Ovary (tissue), 9 donors: ENCODE data around the gene MYO1A. TPM values are rescaled to one million over a fixed set of nuclear protein-coding genes. Genes with fewer than 3 reads are reported as not detected.

Experiments
- DNase-seq, 5 donors: peaks; one replicate each; pipeline ENCODE4 v3.0.0-alpha.2; 2019 to 2020
- H3K27ac ChIP-seq, 2 donors: fragments of 200-600 bp; one replicate each; pipeline versions ENCODE4 v1.5.1 to v1.8.0; 2019 to 2022
- H3K27me3 ChIP-seq: fragments of 200-600 bp; one replicate; pipeline ENCODE4 v1.8.0; 2022
- H3K36me3 ChIP-seq: fragments of 200-600 bp; sonication (generic); one replicate; pipeline ENCODE4 v1.5.1; 2019
- H3K4me1 ChIP-seq: one replicate; pipeline ENCODE4 v1.8.1; 2013; ENCODE audit warnings: mild to moderate bottlenecking, moderate library complexity; ENCODE audit not compliant: insufficient read depth
- H3K4me3 ChIP-seq: fragments of 200-600 bp; sonication (generic); one replicate; pipeline ENCODE4 v1.5.1; 2017
- H3K9me3 ChIP-seq, 2 donors: fragments of 200-600 bp in 1 of 2; sonication (generic) in 1 of 2; one replicate each; pipeline versions ENCODE4 v1.5.1 to v1.8.1; 2013 to 2019; ENCODE audit warnings: mild to moderate bottlenecking in 1 of 2, moderate library complexity in 1 of 2
- EP300 ChIP-seq: sonication (generic); formaldehyde crosslinking; IDR thresholded peaks from one replicate; pipeline ENCODE4 v1.6.1; 2017; ENCODE audit warnings: antibody characterized with exemption
- POLR2A ChIP-seq: fragments of 450-650 bp; IDR thresholded peaks from one replicate; pipeline ENCODE4 v1.6.1; 2017; ENCODE audit warnings: antibody characterized with exemption, mild to moderate bottlenecking, moderate library complexity
- WGBS, 3 donors: extraction: QIAGEN DNeasy Blood & Tissue Kit in 1 of 3; methylation state at CpG; one replicate each; pipeline versions ENCODE4 v1.1.5 to v1.1.7; 2013 to 2017; 5-methylcytosine and 5-hydroxymethylcytosine counted together
- intact Hi-C, 4 donors: fragments of 100-400 bp; cut with DNase I; formaldehyde crosslinking; loops; one replicate each; pipeline versions ENCODE4 v1.11.0 to v1.15.1; 2022 to 2023
- polyA plus RNA-seq, 2 donors: library from polyadenylated mRNA; stranded (reverse); fragments of 200-250 nt in 1 of 2; fragments of 350-450 nt in 1 of 2; fragmentation: Illumina TruSeq in 1 of 2; extraction: RNeasy Lipid Tissue Mini Kit (QIAGEN cat#74804) in 1 of 2; gene quantifications; one replicate each; pipeline ENCODE4 v1.2.3, GENCODE V29; 2013 to 2014
- total RNA-seq, 7 donors: library from RNA; depleted of rRNA in 2 of 7; stranded (reverse); fragments of >200 nt in 2 of 7; fragmentation: NEBNext Ultra II Directional in 3 of 7; extraction: Animal tissue kit (Norgen Biotek cat#: 25700) in 3 of 7; gene quantifications; one replicate each; pipeline versions ENCODE4 v1.1.0 to v1.2.4, GENCODE V29; 2016 to 2023
- TF ChIP-seq, protein P1 (sequence below), 3 donors: fragments of 450-650 bp in 2 of 3; fragments of 200-600 bp in 1 of 3; IDR thresholded peaks; one replicate each; pipeline versions ENCODE4 v1.5.1 to v1.8.0; 2016 to 2022; ENCODE audit warnings: antibody characterized with exemption in 3 of 3, mild to moderate bottlenecking in 1 of 3
- donor health status: DM: no; HTN: no; CAD: no; lungs with moderate emphysema.
- donor health status: DM: no; HTN: no; CAD: no.
- donor health status: Bipolar disorder and iron deficiency.
- donor health status: DM: yes; HTN: yes; CAD: no.
- donor health status: DM: no; HTN: no; CAD: no.
- donor health status: DM: yes; HTN: yes; CAD: no.

MYO1A gene
- total and polyA plus RNA-seq, 9 donors, result 0.08 to 2.6 (median 0.23) TPM; not detected in 2

GRCh38 chr12:57046947-57047890 is 2.7 kb downstream of the MYO1A start:
- Histone ChIP-seq H3K36me3 (no peaks in the 10 kb centered on the region), H3K4me3 (no peak overlapping the region), H3K9me3 (no peaks in the 10 kb centered on the region), H3K27ac (no peak overlapping the region), H3K4me1 (no peaks in the 10 kb centered on the region), H3K27me3 (no peaks in the 10 kb centered on the region)
- WGBS, 3 donors, result 71 to 82% (median 75%) methylated on average over 10 of the region's 10 CpGs
- DNase-seq, result no peak
- intact Hi-C loops, result no loop called here
- TF ChIP-seq POLR2A (no peak), EP300 (no peak)
- TF ChIP-seq, protein P1, sequence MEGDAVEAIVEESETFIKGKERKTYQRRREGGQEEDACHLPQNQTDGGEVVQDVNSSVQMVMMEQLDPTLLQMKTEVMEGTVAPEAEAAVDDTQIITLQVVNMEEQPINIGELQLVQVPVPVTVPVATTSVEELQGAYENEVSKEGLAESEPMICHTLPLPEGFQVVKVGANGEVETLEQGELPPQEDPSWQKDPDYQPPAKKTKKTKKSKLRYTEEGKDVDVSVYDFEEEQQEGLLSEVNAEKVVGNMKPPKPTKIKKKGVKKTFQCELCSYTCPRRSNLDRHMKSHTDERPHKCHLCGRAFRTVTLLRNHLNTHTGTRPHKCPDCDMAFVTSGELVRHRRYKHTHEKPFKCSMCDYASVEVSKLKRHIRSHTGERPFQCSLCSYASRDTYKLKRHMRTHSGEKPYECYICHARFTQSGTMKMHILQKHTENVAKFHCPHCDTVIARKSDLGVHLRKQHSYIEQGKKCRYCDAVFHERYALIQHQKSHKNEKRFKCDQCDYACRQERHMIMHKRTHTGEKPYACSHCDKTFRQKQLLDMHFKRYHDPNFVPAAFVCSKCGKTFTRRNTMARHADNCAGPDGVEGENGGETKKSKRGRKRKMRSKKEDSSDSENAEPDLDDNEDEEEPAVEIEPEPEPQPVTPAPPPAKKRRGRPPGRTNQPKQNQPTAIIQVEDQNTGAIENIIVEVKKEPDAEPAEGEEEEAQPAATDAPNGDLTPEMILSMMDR (IDR thresholded peaks at IDR 0.05), result no peak

DNA sequence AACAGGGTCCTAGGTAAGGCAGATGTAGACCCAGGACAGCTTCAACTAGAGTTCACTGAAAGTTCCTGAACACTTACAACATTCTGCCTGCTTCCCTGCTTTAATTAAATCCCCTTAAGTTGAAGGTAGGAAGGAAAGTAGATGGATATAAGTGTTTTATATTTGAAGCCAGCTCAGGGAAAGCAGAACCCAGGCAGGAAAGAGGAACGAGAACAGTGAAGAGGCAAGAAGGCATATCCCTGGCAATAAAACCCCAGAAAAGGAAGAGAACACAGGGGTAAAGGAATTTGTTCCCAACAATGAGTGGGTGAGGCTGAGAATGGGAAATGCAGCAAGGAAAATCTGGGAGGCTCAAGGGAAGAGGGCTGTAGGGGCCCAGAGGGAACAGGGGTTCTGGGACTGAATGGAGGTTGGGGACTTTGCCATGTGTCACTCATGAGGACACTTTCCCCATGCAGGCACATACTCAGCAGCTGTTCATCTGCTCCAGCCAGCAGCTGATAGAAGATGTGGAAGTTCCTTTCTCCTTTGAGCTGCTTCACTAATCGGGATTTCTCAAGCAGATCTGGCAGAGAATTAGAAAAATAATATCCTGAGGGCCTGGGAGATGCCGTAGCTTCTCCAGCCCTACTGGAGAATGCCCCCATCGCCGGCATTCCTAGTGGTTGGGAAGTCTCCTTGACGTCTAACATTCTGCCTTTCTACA is 3.7 kb downstream of the MYO1A start:
- 59 to 67% (median 64%) methylated on average over 6 of the region's 6 CpGs for WGBS, 3 donors
- no peak for DNase-seq
- no peak overlapping the region for H3K27ac ChIP-seq

DNA sequence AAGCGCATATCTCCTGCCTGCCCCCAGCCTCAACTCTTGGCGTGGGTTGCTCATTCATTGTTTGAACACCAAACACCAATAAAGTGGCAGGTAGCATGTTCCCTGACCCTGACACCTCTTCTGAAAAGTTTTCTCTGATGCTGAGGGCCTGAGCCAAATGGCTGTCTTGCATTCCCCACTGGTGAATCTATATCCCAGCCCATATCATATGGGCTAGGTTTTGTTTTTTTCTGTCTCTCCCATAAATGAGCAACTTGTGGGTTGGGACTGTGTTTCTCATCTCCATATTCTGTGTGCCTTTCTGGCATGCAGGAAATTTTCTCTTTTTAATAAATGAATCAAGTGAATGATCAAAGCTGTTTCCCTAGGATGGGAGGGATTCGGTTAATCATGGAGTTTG is 5.0 kb downstream of the MYO1A start:
- Histone ChIP-seq H3K36me3 (no peaks in the 10 kb centered on the region), H3K4me3 (no peak overlapping the region), H3K27me3 (no peaks in the 10 kb centered on the region), H3K27ac (no peak overlapping the region), H3K9me3 (no peaks in the 10 kb centered on the region), H3K4me1 (no peaks in the 10 kb centered on the region)
- TF ChIP-seq, protein P1 (IDR thresholded peaks at IDR 0.05), result no peak
- no peak for TF ChIP-seq POLR2A
- no peak for TF ChIP-seq EP300
- intact Hi-C loops, result loop anchor here in 1 of 4 donors (5.0 kb wide), 1 partner anchor 332 kb away; no protein-coding TSS in a partner anchor
- 90 to 93% (median 92%) methylated on average over 3 of the region's 3 CpGs for WGBS, 3 donors
- DNase-seq, result no peak

More for the DNA sequence above, 3.7 kb downstream of the MYO1A start:
- no peak overlapping the region for H3K4me3 ChIP-seq
- H3K9me3 ChIP-seq, result no peaks in the 10 kb centered on the region
- no peaks in the 10 kb centered on the region for H3K27me3 ChIP-seq
- H3K36me3 ChIP-seq, result no peaks in the 10 kb centered on the region
- intact Hi-C loops, result no loop called here
- no peaks in the 10 kb centered on the region for H3K4me1 ChIP-seq
- TF ChIP-seq EP300, result no peak
- no peak for TF ChIP-seq POLR2A
- TF ChIP-seq, protein P1 (IDR thresholded peaks at IDR 0.05), result no peak

DNA sequence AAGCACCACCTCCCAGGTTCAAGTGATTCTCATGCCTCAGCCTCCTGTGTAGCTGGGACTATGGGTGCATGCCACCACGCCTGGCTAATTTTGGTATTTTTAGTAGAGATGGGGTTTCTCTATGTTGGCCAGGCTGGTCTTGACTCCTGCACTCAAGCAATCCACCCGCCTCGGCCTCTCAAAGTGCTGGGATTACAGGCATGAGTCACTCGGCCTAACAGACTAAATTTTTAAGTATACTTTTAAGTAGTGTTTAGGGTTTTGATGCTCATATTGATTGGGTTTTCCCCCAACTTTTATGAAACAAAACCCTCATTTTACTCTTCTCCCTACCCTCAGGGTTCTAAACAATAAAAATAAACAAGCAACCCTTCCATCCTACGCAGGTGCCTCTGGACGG is 5.5 kb downstream of the MYO1A start:
- intact Hi-C loops, result loop anchor here in 1 of 4 donors (5.0 kb wide), 1 partner anchor 333 kb away; no protein-coding TSS in a partner anchor
- Histone ChIP-seq H3K9me3 (no peaks in the 10 kb centered on the region), H3K36me3 (no peaks in the 10 kb centered on the region), H3K27me3 (no peaks in the 10 kb centered on the region), H3K27ac (no peak overlapping the region), H3K4me1 (no peaks in the 10 kb centered on the region), H3K4me3 (no peak overlapping the region)
- 86 to 94% (median 88%) methylated on average over 6 of the region's 6 CpGs for WGBS, 3 donors
- TF ChIP-seq, protein P1 (IDR thresholded peaks at IDR 0.05), result no peak
- TF ChIP-seq EP300 (no peak), POLR2A (no peak)
- no peak for DNase-seq
